ENCODE data around the gene SINHCAF. TPM values are rescaled to one million over a fixed set of nuclear protein-coding genes. Genes with fewer than 3 reads are reported as not detected.

Gene SINHCAF
- total RNA-seq, 1 experiment from 2014 or later: 179 TPM

DNA sequence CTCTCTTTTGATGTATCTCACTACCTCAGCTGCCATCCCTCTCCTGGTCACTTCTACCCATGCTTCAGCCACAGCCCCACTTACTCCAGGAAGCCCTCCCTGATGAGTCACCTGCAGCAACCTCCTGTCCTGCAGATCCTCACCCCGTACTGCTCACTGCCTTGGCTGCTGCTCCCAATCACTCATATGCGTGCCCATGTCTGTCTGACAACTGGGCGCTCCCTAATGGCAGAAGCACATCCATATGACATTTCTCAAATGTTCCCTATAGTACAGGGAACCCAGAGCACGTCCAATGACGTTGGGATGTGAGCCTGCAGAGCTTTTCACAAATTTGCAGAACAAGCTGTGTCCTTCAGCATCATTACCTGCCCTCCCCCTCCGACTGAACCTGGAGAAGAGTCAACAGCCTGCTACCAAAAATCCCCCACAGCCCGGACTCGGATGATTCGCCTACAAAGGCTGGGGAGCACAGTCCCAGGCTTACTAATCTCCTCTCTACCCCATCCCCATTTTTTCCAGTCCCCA, 90.0 kb downstream of the SINHCAF start (continued):
- TF ChIP-seq FOSL1 (IDR thresholded peaks at IDR 0.05; ENCODE audit: low read depth): no peak
- TF ChIP-seq POLR2A (IDR thresholded peaks at IDR 0.05; ENCODE audit: borderline replicate concordance, extremely low read depth, insufficient read depth, insufficient read length): no peak
- TF ChIP-seq, protein P1, sequence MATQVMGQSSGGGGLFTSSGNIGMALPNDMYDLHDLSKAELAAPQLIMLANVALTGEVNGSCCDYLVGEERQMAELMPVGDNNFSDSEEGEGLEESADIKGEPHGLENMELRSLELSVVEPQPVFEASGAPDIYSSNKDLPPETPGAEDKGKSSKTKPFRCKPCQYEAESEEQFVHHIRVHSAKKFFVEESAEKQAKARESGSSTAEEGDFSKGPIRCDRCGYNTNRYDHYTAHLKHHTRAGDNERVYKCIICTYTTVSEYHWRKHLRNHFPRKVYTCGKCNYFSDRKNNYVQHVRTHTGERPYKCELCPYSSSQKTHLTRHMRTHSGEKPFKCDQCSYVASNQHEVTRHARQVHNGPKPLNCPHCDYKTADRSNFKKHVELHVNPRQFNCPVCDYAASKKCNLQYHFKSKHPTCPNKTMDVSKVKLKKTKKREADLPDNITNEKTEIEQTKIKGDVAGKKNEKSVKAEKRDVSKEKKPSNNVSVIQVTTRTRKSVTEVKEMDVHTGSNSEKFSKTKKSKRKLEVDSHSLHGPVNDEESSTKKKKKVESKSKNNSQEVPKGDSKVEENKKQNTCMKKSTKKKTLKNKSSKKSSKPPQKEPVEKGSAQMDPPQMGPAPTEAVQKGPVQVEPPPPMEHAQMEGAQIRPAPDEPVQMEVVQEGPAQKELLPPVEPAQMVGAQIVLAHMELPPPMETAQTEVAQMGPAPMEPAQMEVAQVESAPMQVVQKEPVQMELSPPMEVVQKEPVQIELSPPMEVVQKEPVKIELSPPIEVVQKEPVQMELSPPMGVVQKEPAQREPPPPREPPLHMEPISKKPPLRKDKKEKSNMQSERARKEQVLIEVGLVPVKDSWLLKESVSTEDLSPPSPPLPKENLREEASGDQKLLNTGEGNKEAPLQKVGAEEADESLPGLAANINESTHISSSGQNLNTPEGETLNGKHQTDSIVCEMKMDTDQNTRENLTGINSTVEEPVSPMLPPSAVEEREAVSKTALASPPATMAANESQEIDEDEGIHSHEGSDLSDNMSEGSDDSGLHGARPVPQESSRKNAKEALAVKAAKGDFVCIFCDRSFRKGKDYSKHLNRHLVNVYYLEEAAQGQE (IDR thresholded peaks at IDR 0.05; ENCODE audit: low read depth): no peak
- no peak for TF ChIP-seq CBX3 (IDR thresholded peaks at IDR 0.05; ENCODE audit: low read depth)
- TF ChIP-seq, protein P2, sequence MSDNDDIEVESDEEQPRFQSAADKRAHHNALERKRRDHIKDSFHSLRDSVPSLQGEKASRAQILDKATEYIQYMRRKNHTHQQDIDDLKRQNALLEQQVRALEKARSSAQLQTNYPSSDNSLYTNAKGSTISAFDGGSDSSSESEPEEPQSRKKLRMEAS (IDR thresholded peaks at IDR 0.05): no peak

DNA sequence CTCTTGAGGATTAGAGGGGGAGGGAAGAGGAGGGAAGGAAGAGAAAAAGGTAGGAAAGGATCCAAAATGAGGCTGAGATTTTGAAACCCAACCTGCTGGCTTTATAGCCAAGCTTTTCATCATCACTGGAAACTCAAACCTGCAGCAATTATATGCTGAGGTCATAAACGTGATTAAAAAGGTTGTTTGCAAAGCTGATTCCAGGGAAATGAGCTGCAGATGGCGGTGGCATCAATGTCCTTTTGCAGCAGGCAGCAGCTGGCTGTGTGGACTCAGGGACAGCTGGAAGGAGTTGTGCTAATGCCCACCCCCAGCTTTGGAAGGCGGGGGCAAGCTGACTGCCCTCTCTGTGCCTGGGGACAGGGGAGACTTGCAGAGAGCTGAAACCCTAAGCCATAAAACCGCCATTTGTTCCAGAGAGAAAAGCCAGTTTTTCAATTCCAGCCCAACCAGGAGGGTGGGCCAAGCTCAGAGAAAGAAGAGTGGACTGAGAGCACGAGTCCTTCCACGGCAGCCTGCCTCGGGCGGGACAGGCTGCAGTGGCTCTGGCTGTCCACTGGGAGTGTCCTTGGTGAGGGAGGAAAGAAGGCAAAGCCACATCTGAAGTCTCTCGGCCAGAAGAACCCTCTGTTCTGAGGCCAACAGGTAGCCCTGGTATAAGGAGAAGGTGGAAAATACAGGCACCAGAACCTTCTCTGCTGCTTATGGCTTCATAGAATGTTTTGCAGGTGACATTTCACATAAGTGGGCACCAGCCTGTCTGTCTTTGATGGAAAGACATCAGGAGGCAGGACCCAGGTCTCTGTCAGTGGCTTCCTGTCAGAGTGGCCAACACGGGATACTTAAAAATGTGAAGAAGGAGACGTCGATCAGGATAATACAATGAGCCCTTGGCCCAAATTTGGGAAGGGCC, 90.7 kb downstream of the SINHCAF start:
- POLR2A ChIA-PET: interaction anchor here (0.7 kb wide), 1 partner anchor 21 kb away, joined by 3 read pairs; no protein-coding TSS in a partner anchor

More for the DNA sequence above, 90.7 kb downstream of the SINHCAF start:
- H3K27me3 ChIP-seq (ENCODE audit: insufficient read depth, low read length): no peaks in the 10 kb centered on the region
- H3K36me3 ChIP-seq (ENCODE audit: control insufficient read depth in 1 of 2, insufficient read depth in 2 of 2, low read length in 2 of 2): no peaks in the 10 kb centered on the region
- no peak overlapping the region for H3K4me3 ChIP-seq (replicated peaks in 1 of 2; ENCODE audit: low read depth in 1 of 2, low read length in 2 of 2)
- intact Hi-C loops (cut with micrococcal nuclease): no loop called here
- peak overlapping the region; percentile 30 for H3K4me2 ChIP-seq (ENCODE audit: low read length)
- H4K20me1 ChIP-seq (ENCODE audit: insufficient read depth): no peaks in the 10 kb centered on the region
- peaks cover 0 to 21% of the 10 kb centered on the region in 2 experiments; a peak in 1 of 4 replicates for H3K4me1 ChIP-seq (ENCODE audit: control insufficient read depth in 1 of 2, insufficient read depth in 2 of 2, low read length in 2 of 2)
- no peaks in the 10 kb centered on the region for H3K79me2 ChIP-seq (ENCODE audit: insufficient read depth, low read length)
- peak; percentile 84 for ATAC-seq
- no TSS peak for BruUV-seq (replicated peaks)
- H2AFZ ChIP-seq (ENCODE audit: low read depth, low read length, poor library complexity, severe bottlenecking): peak overlapping the region; percentile 14
- no peaks in the 10 kb centered on the region for H3K9me3 ChIP-seq (ENCODE audit: control insufficient read depth in 1 of 2, insufficient read depth in 1 of 2, low read depth in 1 of 2, low read length in 2 of 2)
- ChIA-PET RAD21 (ENCODE audit: low non-redundant PET in 1 of 2, low total read pairs in 2 of 2, uncharacterized antibody in 2 of 2, unreplicated experiment in 2 of 2) (no interaction called here), CTCF (interaction anchor here (0.7 to 1.4 kb wide), 5 partner anchors 9 to 27 kb away, joined by 3 read pairs; no protein-coding TSS in a partner anchor)
- H3K9ac ChIP-seq (ENCODE audit: low read length): no peak overlapping the region
- no peaks in the 10 kb centered on the region for H3K9me2 ChIP-seq (ENCODE audit: insufficient read depth)
- DNase-seq (ENCODE audit: low read depth, low spot score): peak; percentile 18
- H3K27ac ChIP-seq (ENCODE audit: low read depth, low read length): no peak overlapping the region
- no peak for TF ChIP-seq POLR2A (IDR thresholded peaks at IDR 0.05; ENCODE audit: borderline replicate concordance, extremely low read depth, insufficient read depth, insufficient read length)
- TF ChIP-seq SRF (IDR thresholded peaks at IDR 0.05; ENCODE audit: low read depth): no peak
- TF ChIP-seq, protein P3, sequence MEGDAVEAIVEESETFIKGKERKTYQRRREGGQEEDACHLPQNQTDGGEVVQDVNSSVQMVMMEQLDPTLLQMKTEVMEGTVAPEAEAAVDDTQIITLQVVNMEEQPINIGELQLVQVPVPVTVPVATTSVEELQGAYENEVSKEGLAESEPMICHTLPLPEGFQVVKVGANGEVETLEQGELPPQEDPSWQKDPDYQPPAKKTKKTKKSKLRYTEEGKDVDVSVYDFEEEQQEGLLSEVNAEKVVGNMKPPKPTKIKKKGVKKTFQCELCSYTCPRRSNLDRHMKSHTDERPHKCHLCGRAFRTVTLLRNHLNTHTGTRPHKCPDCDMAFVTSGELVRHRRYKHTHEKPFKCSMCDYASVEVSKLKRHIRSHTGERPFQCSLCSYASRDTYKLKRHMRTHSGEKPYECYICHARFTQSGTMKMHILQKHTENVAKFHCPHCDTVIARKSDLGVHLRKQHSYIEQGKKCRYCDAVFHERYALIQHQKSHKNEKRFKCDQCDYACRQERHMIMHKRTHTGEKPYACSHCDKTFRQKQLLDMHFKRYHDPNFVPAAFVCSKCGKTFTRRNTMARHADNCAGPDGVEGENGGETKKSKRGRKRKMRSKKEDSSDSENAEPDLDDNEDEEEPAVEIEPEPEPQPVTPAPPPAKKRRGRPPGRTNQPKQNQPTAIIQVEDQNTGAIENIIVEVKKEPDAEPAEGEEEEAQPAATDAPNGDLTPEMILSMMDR (IDR thresholded peaks at IDR 0.05 in 2 of 3, conservative IDR thresholded peaks at IDR 0.05 in 1 of 3; ENCODE audit: borderline replicate concordance in 1 of 3, insufficient read depth in 1 of 3, low read depth in 2 of 3, low read length in 2 of 3): peak in 2 of 3 experiments; percentile 58 to 72; a peak in 4 of 6 replicates

Measured in HCT116 (cell line).